K562 (cell line): ENCODE results near the gene PITPNC1. TPM values are rescaled to one million over a fixed set of nuclear protein-coding genes. Genes with fewer than 3 reads are reported as not detected.
A peak's percentile ranks its signal among the peaks of the same experiment; 100 is the strongest.

ENCODE experiments used
- CHCHD3 ChIP-seq: fragments of 250-450 bp; sonication (Bioruptor Pico); IDR thresholded peaks from 2 replicates; pipeline ENCODE4 v2.1.2; 2022; ENCODE audit warnings: mild to moderate bottlenecking
- CTBP1 ChIP-seq: fragments of 450-650 bp; IDR thresholded peaks from 2 replicates; pipeline ENCODE4 v1.6.1; 2016; ENCODE audit warnings: borderline replicate concordance
- DEAF1 ChIP-seq: fragments of 450-650 bp; formaldehyde crosslinking; IDR thresholded peaks from 2 replicates; pipeline ENCODE4 v1.4.0; 2020; ENCODE audit warnings: mild to moderate bottlenecking, moderate library complexity
- ESRRA ChIP-seq: fragments of 450-650 bp; IDR thresholded peaks from 2 replicates; pipeline ENCODE4 v1.6.1; 2014; ENCODE audit warnings: low read depth, mild to moderate bottlenecking, moderate library complexity, borderline replicate concordance
- HBP1 ChIP-seq: fragments of 450-650 bp; formaldehyde crosslinking; IDR thresholded peaks from 2 replicates; pipeline ENCODE4 v1.4.0; 2022; ENCODE audit warnings: missing genetic modification characterization
- HMGN3 ChIP-seq: IDR thresholded peaks from 2 replicates; pipeline ENCODE4 v1.6.1; 2011; ENCODE audit warnings: borderline replicate concordance, low read depth, mild to moderate bottlenecking, mixed read lengths, low read length; ENCODE audit not compliant: insufficient read length; ENCODE audit errors: extremely low read depth
- ILF3 ChIP-seq: fragments of 450-650 bp; IDR thresholded peaks from 2 replicates; pipeline ENCODE4 v1.6.1; 2018; ENCODE audit warnings: antibody characterized with exemption, mild to moderate bottlenecking, moderate library complexity, borderline replicate concordance
- MAZ ChIP-seq, 2 experiments: fragments of 450-650 bp in 1 of 2; sonication (generic) in 1 of 2; formaldehyde crosslinking; IDR thresholded peaks in 1 of 2; conservative IDR thresholded peaks in 1 of 2; 2 replicates each; pipeline versions ENCODE4 v1.4.0 to v1.5.0; 2020; ENCODE audit warnings: mild to moderate bottlenecking in 1 of 2, missing genetic modification reagents in 1 of 2
- MNT ChIP-seq, 2 experiments: fragments of 450-650 bp; conservative IDR thresholded peaks; 2 replicates each; pipeline ENCODE4 v1.6.1; 2017; ENCODE audit warnings: mild to moderate bottlenecking in 2 of 2, moderate library complexity in 2 of 2
- PHF8 ChIP-seq: fragments of 200-600 bp; sonication (generic); IDR thresholded peaks from 2 replicates; pipeline ENCODE4 v1.6.1; 2012; ENCODE audit warnings: mixed run types, mild to moderate bottlenecking, inconsistent platforms, low read length, moderate library complexity, borderline replicate concordance
- RBM17 ChIP-seq: fragments of 200-400 bp; formaldehyde crosslinking; IDR thresholded peaks from 2 replicates; pipeline ENCODE4 v1.6.1; 2017; ENCODE audit warnings: low read depth, mild to moderate bottlenecking, low read length, borderline replicate concordance
- RBM22 ChIP-seq: fragments of 200-400 bp; formaldehyde crosslinking; IDR thresholded peaks from 2 replicates; pipeline ENCODE4 v1.6.1; 2018; ENCODE audit warnings: low read length, low read depth; ENCODE audit not compliant: poor library complexity, severe bottlenecking
- SMARCC2 ChIP-seq: fragments of 450-650 bp; IDR thresholded peaks from 2 replicates; pipeline ENCODE4 v1.6.1; 2017; ENCODE audit warnings: antibody characterized with exemption, moderate library complexity, mild to moderate bottlenecking, low read depth
- SPI1 ChIP-seq: IDR thresholded peaks from 2 replicates; pipeline ENCODE4 v1.6.1; 2011; ENCODE audit warnings: low read depth, low read length, control low read depth, borderline replicate concordance
- ZNF274 ChIP-seq: IDR thresholded peaks from 2 replicates; pipeline ENCODE4 v1.6.1; 2011; ENCODE audit warnings: low read depth, mild to moderate bottlenecking, low read length, moderate library complexity, borderline replicate concordance
- polyA plus RNA-seq, 8 experiments: library from polyadenylated mRNA; depleted of rRNA in 4 of 8; stranded (reverse) in 5 of 8; unstranded in 3 of 8; fragments of >200 nt; fragmentation: Nextera tagmentation in 2 of 8; fragmentation: Illumina TruSeq in 1 of 8; extraction: Ambion mirVana in 2 of 8; extraction: Trizol in 1 of 8; gene quantifications; 2 replicates each; pipeline versions ENCODE4 v1.2.1 to v1.2.3, GENCODE V29; 2011 to 2014; ENCODE audit warnings: inconsistent platforms in 1 of 8, missing spikeins in 1 of 8
- total RNA-seq, 7 experiments: library from RNA; depleted of rRNA in 6 of 7; stranded (reverse); fragments of >200 nt in 6 of 7; fragmentation: Illumina TruSeq in 2 of 7; extraction: Trizol in 2 of 7; gene quantifications; 2 replicates each; pipeline versions ENCODE4 v1.2.1 to v1.2.3, GENCODE V29; 2011 to 2021; ENCODE audit warnings: low replicate concordance in 1 of 7
- TF ChIP-seq, protein P1 (sequence below): fragments of 450-650 bp; formaldehyde crosslinking; conservative IDR thresholded peaks from 2 replicates; pipeline ENCODE4 v1.4.0; 2022; ENCODE audit warnings: mild to moderate bottlenecking, missing genetic modification characterization
- TF ChIP-seq, protein P2 (sequence below), 2 experiments: IDR thresholded peaks; 2 replicates each; pipeline ENCODE4 v1.6.1; 2012; ENCODE audit warnings: improper control_type of control experiment in 2 of 2, low read depth in 2 of 2, low read length in 2 of 2, borderline replicate concordance in 1 of 2

Gene PITPNC1
- total and polyA plus RNA-seq, 9 of the 15 experiments (the other 6 are each of a cell fraction or from before 2014, with no cell fraction given) = 0.11 to 1.1 (median 0.65) TPM

DNA sequence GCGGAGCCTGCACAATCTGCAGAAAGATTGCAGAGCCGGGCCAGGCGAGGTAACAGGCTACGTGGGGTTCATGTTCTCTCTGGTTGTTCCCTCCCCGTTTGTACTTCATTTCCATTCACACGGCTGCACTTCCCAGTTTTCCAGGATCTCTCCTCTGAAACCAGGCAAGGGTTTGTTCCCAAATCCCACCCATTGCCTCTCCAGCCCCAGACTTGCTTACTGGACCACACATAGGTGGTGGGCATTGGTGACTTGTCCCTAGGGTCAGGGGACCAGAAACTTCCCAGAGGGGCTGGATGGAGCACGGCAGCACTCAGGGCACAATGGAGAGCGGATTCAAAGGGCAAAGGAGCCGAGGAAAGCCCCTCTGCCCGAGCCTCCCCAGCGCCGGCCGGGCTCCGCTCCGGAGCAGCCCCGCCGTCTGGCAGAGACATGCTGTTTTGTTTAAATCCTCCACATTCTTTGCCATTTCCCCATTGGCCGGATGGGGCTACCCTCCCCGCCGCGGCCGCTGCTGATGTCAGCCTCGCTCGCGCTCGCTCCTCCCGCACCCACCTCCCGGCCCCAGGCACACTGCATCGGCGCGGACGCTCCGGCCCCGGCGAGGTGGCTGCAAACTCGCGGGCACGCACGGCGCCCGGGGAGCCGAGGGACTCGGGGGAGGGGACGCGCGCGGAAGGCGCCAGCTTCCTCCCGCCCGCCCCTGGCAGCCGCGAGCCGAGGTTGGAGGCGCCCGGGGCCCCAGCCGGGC lies at the start of gene PITPNC1 (continued):
- TF ChIP-seq, protein P1, sequence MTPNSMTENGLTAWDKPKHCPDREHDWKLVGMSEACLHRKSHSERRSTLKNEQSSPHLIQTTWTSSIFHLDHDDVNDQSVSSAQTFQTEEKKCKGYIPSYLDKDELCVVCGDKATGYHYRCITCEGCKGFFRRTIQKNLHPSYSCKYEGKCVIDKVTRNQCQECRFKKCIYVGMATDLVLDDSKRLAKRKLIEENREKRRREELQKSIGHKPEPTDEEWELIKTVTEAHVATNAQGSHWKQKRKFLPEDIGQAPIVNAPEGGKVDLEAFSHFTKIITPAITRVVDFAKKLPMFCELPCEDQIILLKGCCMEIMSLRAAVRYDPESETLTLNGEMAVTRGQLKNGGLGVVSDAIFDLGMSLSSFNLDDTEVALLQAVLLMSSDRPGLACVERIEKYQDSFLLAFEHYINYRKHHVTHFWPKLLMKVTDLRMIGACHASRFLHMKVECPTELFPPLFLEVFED (CRISPR knock-in tag) = no peak
- TF ChIP-seq CTBP1 (peak; percentile 78; the same call in 1 of the 2 replicates), HMGN3 (peak; percentile 54), HBP1 (no peak), RBM17 (no peak), ESRRA (no peak), MNT (conservative IDR thresholded peaks at IDR 0.05) (peak in 1 of 2 experiments; percentile 50; a peak in 2 of 4 replicates), ZNF274 (no peak), SPI1 (no peak), MAZ (CRISPR knock-in tag; conservative IDR thresholded peaks at IDR 0.05 in 1 of 2, IDR thresholded peaks at IDR 0.05 in 1 of 2) (peak; percentile 35 to 56; a peak in 2 of 4 replicates), ILF3 (no peak), DEAF1 (no peak), SMARCC2 (no peak), PHF8 (no peak), CHCHD3 (CRISPR knock-in tag) (no peak), RBM22 (no peak)
- TF ChIP-seq, protein P2, sequence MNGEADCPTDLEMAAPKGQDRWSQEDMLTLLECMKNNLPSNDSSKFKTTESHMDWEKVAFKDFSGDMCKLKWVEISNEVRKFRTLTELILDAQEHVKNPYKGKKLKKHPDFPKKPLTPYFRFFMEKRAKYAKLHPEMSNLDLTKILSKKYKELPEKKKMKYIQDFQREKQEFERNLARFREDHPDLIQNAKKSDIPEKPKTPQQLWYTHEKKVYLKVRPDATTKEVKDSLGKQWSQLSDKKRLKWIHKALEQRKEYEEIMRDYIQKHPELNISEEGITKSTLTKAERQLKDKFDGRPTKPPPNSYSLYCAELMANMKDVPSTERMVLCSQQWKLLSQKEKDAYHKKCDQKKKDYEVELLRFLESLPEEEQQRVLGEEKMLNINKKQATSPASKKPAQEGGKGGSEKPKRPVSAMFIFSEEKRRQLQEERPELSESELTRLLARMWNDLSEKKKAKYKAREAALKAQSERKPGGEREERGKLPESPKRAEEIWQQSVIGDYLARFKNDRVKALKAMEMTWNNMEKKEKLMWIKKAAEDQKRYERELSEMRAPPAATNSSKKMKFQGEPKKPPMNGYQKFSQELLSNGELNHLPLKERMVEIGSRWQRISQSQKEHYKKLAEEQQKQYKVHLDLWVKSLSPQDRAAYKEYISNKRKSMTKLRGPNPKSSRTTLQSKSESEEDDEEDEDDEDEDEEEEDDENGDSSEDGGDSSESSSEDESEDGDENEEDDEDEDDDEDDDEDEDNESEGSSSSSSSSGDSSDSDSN (IDR thresholded peaks at IDR 0.05; ENCODE audit: borderline replicate concordance in 1 of 2, low read depth in 2 of 2, low read length in 2 of 2) = peak; percentile 85 to 96; a peak in 3 of 4 replicates
